Astrocyte of the cerebellum (primary cell): ENCODE results near the gene STXBP5L.

Experiments used
- DNase-seq: peaks from one replicate; pipeline ENCODE4 v3.0.0-alpha.2; 2011; ENCODE audit warnings: low read depth
- H3K4me3 ChIP-seq: 2 replicates; pipeline ENCODE4 v1.5.1; 2011; ENCODE audit warnings: mild to moderate bottlenecking, low read depth, low read length, moderate library complexity
- in situ Hi-C: cut with HindIII; loops from 2 replicates; pipeline ENCODE4 v1.10.0; 2017; ENCODE audit warnings: low sequenced_read_pairs
- TF ChIP-seq, protein P1 (sequence below): IDR thresholded peaks from 2 replicates; pipeline ENCODE4 v1.5.1; 2012; ENCODE audit warnings: low read length, low read depth, moderate library complexity, mild to moderate bottlenecking; ENCODE audit errors: missing control alignments

The STXBP5L gene

DNA sequence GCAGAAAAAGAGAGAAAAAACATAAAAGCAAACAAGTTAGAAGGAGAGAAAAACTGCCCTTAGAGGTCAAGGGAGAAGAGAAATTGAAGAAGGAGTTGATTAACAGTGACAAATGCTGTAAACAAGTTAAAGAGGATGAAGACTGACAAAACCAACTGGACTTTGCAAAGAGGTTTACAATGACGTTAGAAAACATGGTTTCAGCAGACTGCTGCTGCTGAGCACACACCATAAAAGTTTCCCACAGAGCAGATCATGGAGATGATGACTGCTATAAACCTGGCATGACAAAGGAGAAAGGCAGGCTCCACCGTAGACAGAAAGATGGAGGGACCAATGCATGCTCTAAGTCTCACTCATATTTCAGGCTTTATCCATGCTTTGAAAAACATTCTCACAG lies 559.1 kb downstream of the STXBP5L start:
- no peak overlapping the region for H3K4me3 ChIP-seq
- no peak for DNase-seq
- TF ChIP-seq, protein P1, sequence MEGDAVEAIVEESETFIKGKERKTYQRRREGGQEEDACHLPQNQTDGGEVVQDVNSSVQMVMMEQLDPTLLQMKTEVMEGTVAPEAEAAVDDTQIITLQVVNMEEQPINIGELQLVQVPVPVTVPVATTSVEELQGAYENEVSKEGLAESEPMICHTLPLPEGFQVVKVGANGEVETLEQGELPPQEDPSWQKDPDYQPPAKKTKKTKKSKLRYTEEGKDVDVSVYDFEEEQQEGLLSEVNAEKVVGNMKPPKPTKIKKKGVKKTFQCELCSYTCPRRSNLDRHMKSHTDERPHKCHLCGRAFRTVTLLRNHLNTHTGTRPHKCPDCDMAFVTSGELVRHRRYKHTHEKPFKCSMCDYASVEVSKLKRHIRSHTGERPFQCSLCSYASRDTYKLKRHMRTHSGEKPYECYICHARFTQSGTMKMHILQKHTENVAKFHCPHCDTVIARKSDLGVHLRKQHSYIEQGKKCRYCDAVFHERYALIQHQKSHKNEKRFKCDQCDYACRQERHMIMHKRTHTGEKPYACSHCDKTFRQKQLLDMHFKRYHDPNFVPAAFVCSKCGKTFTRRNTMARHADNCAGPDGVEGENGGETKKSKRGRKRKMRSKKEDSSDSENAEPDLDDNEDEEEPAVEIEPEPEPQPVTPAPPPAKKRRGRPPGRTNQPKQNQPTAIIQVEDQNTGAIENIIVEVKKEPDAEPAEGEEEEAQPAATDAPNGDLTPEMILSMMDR, result no peak
- in situ Hi-C loops, result no loop called here

DNA sequence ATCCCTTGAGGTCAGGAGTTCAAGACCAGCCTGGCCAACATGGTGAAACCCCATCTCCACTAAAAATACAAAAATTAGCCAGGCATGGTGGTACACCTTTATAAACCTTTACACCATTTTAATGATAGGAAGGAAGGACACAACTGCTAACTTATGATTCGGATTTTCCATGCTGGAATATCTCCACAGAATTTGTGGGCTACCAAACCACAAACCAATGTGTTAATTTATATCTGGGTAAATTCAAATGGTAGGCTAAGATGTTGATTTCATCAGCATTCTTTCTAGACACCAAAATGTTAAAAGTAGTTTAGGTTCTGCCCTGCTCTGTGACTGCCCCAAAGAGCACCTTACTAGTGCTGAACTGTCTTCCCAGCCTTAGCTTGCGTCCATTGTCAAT lies 565.0 kb downstream of the STXBP5L start:
- peak; percentile 37 for DNase-seq
- in situ Hi-C loops, result no loop called here
- no peak overlapping the region for H3K4me3 ChIP-seq
- TF ChIP-seq, protein P1, result no peak
